ENCODE data around the gene ABT1. TPM values are rescaled to one million over a fixed set of nuclear protein-coding genes. Genes with fewer than 3 reads are reported as not detected.

The ABT1 gene
- total and polyA plus RNA-seq, 2 of the 8 experiments (the other 6 are each of a cell fraction or from before 2014, with no cell fraction given): 20.5 to 30.7 TPM

DNA sequence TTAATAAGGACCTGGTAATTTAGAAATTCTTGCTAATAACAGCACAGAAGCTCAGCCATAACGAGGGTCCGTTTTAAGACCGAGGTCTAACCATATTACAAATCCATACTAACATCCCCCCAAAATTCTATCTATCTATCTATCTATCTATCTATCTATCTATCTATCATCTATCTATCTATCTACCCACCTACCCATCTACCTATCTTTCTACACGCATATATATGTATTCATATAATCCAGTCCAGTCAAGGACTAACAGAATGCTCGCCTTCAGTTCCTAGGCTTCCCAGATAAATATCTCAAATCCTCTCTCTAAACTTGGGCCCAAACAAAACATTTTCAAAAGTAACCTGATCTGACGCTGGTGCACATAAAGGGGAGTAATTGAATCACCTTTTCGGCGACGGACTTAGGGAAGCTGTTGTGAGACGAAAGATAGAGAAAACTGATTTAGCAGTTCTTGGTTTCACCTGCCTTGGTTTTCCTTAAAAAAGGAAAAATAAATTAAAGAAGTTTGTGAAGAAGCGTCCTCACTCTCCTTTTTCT lies 44.0 kb upstream of the ABT1 start (continued):
- TF ChIP-seq HDAC6 (IDR thresholded peaks at IDR 0.05; ENCODE audit: low read depth, low read length) (no peak), KDM4A (IDR thresholded peaks at IDR 0.05; ENCODE audit: low read depth, low read length, severe bottlenecking) (no peak), CHD2 (IDR thresholded peaks at IDR 0.05; ENCODE audit: low read length) (no peak), POU5F1 (IDR thresholded peaks at IDR 0.05; ENCODE audit: low read depth, low read length) (no peak)
- TF ChIP-seq, protein P1, sequence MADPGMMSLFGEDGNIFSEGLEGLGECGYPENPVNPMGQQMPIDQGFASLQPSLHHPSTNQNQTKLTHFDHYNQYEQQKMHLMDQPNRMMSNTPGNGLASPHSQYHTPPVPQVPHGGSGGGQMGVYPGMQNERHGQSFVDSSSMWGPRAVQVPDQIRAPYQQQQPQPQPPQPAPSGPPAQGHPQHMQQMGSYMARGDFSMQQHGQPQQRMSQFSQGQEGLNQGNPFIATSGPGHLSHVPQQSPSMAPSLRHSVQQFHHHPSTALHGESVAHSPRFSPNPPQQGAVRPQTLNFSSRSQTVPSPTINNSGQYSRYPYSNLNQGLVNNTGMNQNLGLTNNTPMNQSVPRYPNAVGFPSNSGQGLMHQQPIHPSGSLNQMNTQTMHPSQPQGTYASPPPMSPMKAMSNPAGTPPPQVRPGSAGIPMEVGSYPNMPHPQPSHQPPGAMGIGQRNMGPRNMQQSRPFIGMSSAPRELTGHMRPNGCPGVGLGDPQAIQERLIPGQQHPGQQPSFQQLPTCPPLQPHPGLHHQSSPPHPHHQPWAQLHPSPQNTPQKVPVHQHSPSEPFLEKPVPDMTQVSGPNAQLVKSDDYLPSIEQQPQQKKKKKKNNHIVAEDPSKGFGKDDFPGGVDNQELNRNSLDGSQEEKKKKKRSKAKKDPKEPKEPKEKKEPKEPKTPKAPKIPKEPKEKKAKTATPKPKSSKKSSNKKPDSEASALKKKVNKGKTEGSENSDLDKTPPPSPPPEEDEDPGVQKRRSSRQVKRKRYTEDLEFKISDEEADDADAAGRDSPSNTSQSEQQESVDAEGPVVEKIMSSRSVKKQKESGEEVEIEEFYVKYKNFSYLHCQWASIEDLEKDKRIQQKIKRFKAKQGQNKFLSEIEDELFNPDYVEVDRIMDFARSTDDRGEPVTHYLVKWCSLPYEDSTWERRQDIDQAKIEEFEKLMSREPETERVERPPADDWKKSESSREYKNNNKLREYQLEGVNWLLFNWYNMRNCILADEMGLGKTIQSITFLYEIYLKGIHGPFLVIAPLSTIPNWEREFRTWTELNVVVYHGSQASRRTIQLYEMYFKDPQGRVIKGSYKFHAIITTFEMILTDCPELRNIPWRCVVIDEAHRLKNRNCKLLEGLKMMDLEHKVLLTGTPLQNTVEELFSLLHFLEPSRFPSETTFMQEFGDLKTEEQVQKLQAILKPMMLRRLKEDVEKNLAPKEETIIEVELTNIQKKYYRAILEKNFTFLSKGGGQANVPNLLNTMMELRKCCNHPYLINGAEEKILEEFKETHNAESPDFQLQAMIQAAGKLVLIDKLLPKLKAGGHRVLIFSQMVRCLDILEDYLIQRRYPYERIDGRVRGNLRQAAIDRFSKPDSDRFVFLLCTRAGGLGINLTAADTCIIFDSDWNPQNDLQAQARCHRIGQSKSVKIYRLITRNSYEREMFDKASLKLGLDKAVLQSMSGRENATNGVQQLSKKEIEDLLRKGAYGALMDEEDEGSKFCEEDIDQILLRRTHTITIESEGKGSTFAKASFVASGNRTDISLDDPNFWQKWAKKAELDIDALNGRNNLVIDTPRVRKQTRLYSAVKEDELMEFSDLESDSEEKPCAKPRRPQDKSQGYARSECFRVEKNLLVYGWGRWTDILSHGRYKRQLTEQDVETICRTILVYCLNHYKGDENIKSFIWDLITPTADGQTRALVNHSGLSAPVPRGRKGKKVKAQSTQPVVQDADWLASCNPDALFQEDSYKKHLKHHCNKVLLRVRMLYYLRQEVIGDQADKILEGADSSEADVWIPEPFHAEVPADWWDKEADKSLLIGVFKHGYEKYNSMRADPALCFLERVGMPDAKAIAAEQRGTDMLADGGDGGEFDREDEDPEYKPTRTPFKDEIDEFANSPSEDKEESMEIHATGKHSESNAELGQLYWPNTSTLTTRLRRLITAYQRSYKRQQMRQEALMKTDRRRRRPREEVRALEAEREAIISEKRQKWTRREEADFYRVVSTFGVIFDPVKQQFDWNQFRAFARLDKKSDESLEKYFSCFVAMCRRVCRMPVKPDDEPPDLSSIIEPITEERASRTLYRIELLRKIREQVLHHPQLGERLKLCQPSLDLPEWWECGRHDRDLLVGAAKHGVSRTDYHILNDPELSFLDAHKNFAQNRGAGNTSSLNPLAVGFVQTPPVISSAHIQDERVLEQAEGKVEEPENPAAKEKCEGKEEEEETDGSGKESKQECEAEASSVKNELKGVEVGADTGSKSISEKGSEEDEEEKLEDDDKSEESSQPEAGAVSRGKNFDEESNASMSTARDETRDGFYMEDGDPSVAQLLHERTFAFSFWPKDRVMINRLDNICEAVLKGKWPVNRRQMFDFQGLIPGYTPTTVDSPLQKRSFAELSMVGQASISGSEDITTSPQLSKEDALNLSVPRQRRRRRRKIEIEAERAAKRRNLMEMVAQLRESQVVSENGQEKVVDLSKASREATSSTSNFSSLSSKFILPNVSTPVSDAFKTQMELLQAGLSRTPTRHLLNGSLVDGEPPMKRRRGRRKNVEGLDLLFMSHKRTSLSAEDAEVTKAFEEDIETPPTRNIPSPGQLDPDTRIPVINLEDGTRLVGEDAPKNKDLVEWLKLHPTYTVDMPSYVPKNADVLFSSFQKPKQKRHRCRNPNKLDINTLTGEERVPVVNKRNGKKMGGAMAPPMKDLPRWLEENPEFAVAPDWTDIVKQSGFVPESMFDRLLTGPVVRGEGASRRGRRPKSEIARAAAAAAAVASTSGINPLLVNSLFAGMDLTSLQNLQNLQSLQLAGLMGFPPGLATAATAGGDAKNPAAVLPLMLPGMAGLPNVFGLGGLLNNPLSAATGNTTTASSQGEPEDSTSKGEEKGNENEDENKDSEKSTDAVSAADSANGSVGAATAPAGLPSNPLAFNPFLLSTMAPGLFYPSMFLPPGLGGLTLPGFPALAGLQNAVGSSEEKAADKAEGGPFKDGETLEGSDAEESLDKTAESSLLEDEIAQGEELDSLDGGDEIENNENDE (IDR thresholded peaks at IDR 0.05; ENCODE audit: insufficient replicate concordance, low read length): no peak
- TF ChIP-seq, protein P2, sequence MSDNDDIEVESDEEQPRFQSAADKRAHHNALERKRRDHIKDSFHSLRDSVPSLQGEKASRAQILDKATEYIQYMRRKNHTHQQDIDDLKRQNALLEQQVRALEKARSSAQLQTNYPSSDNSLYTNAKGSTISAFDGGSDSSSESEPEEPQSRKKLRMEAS (IDR thresholded peaks at IDR 0.05): no peak
